HG03139 (cell line): ENCODE data around the gene EML2.
A peak's percentile ranks its signal among the peaks of the same experiment; 100 is the strongest.

ENCODE experiments used
- ATAC-seq: cut with Tn5 transposase; IDR thresholded peaks from one replicate; pipeline ENCODE4 v1.9.1; 2021; ENCODE audit not compliant: unreplicated experiment

Gene EML2

GRCh38 chr19:45590300-45591003 is 48.7 kb downstream of the EML2 start:
- no peak for ATAC-seq

GRCh38 chr19:45589768-45590167 is 49.4 kb downstream of the EML2 start:
- ATAC-seq, result no peak

GRCh38 chr19:45587873-45588272 is 51.3 kb downstream of the EML2 start:
- no peak for ATAC-seq

GRCh38 chr19:45585158-45585577 is 54.0 kb downstream of the EML2 start:
- ATAC-seq, result no peak

- ATAC-seq, result peak; percentile 77
These were observed 54.7 kb downstream of the EML2 start, which contains the start of gene OPA3 for GRCh38 chr19:45584332-45585157. Gene OPA3, minus strand, starts transcription at chr19:45584802. Its CDS starts 38 bp downstream, at chr19:45584764.

- no peak for ATAC-seq
These were observed 57.6 kb downstream of the EML2 start for GRCh38 chr19:45581576-45581975.

- no peak for ATAC-seq
These were observed 60.3 kb downstream of the EML2 start for GRCh38 chr19:45578861-45579260.

- ATAC-seq, result no peak
These were observed 61.9 kb downstream of the EML2 start for GRCh38 chr19:45577111-45577905.

- no peak for ATAC-seq
These were observed 62.5 kb downstream of the EML2 start for GRCh38 chr19:45576682-45577081.

GRCh38 chr19:45575216-45575615 is 64.0 kb downstream of the EML2 start:
- no peak for ATAC-seq

GRCh38 chr19:45574526-45574925 is 64.7 kb downstream of the EML2 start:
- no peak for ATAC-seq

- ATAC-seq, result no peak
These were observed 67.6 kb downstream of the EML2 start for GRCh38 chr19:45571457-45572220.

GRCh38 chr19:45569619-45570421 is 69.4 kb downstream of the EML2 start:
- ATAC-seq, result no peak

- no peak for ATAC-seq
These were observed 70.5 kb downstream of the EML2 start for GRCh38 chr19:45568732-45569131.

GRCh38 chr19:45567609-45568008 is 71.6 kb downstream of the EML2 start:
- no peak for ATAC-seq

GRCh38 chr19:45564131-45564780 is 74.9 kb downstream of the EML2 start:
- no peak for ATAC-seq

- ATAC-seq, result no peak
These were observed 78.5 kb downstream of the EML2 start for GRCh38 chr19:45560686-45561085.

GRCh38 chr19:45560038-45560437 is 79.2 kb downstream of the EML2 start:
- ATAC-seq, result no peak
